Peyer's patch (tissue), 4 donors: ENCODE results near the gene MSLN.

ENCODE experiments used
- POLR2A ChIP-seq, 2 donors: fragments of 450-650 bp; IDR thresholded peaks; one replicate each; pipeline ENCODE4 v1.5.1; 2017; ENCODE audit warnings: antibody characterized with exemption in 2 of 2, mild to moderate bottlenecking in 2 of 2, moderate library complexity in 2 of 2
- TF ChIP-seq, protein P1 (sequence below), 6 experiments: fragments of 450-650 bp in 4 of 6; fragments of 200-600 bp in 2 of 6; sonication (generic) in 1 of 6; IDR thresholded peaks; one replicate each; pipeline ENCODE4 v1.5.1; 2017 to 2019; ENCODE audit warnings: antibody characterized with exemption in 6 of 6, mild to moderate bottlenecking in 3 of 6, moderate library complexity in 1 of 6

DNA sequence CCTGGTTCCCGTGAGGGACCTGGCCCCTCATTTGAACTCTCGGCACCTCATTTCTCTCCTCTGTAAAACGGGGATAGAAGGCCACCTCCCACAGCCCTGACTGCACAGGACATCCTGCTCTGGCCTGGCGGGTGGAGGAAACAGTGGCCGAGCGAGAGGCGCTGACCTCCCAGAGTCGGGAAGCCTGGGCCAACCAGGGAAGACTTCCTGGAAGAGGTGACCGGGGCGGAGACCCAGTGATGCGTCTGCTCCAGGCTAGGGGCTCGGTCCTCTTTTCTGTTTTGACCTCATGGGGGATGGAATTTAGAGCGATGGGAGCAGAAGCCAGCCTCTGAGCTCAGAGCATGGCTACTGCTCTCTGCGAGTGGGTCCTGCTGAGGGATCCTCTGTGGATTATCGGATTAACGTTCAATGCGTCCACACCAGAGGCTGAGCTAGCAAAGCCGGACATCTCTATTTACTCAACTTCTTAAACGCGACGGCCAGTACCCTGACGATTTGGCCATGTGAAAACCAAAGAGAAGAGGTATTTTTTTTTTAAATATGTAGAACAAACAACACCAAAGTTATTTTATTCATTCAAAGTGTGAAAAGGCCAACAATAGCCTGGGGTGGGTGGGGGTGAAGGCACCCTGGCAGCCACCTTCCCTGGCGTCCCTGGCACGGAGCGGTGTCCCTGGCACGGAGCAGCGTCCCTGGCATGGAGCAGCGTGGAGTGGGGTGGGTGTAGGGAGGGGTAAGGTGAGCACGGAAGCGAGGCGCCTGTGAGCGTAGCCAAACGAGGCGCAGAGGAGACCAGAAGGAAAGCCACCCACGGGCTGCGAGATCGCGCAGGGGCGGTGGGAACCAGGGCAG is 9.2 kb upstream of the MSLN start:
- TF ChIP-seq, protein P1, sequence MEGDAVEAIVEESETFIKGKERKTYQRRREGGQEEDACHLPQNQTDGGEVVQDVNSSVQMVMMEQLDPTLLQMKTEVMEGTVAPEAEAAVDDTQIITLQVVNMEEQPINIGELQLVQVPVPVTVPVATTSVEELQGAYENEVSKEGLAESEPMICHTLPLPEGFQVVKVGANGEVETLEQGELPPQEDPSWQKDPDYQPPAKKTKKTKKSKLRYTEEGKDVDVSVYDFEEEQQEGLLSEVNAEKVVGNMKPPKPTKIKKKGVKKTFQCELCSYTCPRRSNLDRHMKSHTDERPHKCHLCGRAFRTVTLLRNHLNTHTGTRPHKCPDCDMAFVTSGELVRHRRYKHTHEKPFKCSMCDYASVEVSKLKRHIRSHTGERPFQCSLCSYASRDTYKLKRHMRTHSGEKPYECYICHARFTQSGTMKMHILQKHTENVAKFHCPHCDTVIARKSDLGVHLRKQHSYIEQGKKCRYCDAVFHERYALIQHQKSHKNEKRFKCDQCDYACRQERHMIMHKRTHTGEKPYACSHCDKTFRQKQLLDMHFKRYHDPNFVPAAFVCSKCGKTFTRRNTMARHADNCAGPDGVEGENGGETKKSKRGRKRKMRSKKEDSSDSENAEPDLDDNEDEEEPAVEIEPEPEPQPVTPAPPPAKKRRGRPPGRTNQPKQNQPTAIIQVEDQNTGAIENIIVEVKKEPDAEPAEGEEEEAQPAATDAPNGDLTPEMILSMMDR (IDR thresholded peaks at IDR 0.05): no peak
- TF ChIP-seq POLR2A (IDR thresholded peaks at IDR 0.05): no peak
